ENCODE measurements around the gene SRD5A1. TPM values are rescaled to one million over a fixed set of nuclear protein-coding genes. Genes with fewer than 3 reads are reported as not detected.

Gene SRD5A1
- total and polyA plus RNA-seq, 2 of the 8 experiments (the other 6 are each of a cell fraction or from before 2014, with no cell fraction given), result 34.7 to 42.4 TPM

- no peak for TF ChIP-seq USF2 (IDR thresholded peaks at IDR 0.05; ENCODE audit: low read length)
- no peak for TF ChIP-seq EZH2 (IDR thresholded peaks at IDR 0.05; ENCODE audit: low read depth, low read length, severe bottlenecking)
- no peak for TF ChIP-seq POLR2AphosphoS5 (IDR thresholded peaks at IDR 0.05; ENCODE audit: low read depth, low read length)
- no peak for TF ChIP-seq RXRA (IDR thresholded peaks at IDR 0.05; ENCODE audit: insufficient read depth, low read depth, low read length)
Observed at GRCh38 chr5:6698696-6699095, 65.5 kb downstream of the SRD5A1 start (continued).

Measured in H1 (cell line).